HG03095 (cell line): ENCODE measurements around the gene TCF20.

ENCODE experiments used
- ATAC-seq: cut with Tn5 transposase; IDR thresholded peaks from one replicate; pipeline ENCODE4 v1.9.1; 2021; ENCODE audit warnings: moderate library complexity; ENCODE audit not compliant: unreplicated experiment

TCF20 gene

GRCh38 chr22:42261296-42261695 is 9.2 kb downstream of the TCF20 start:
- ATAC-seq, result no peak

- ATAC-seq, result no peak
These were observed 12.3 kb downstream of the TCF20 start for GRCh38 chr22:42258126-42258525.

GRCh38 chr22:42257386-42257785 is 13.1 kb downstream of the TCF20 start:
- ATAC-seq, result no peak

- no peak for ATAC-seq
These were observed 13.5 kb downstream of the TCF20 start for GRCh38 chr22:42256930-42257329.

GRCh38 chr22:42256220-42256619 is 14.2 kb downstream of the TCF20 start:
- ATAC-seq, result no peak

- no peak for ATAC-seq
These were observed 20.6 kb downstream of the TCF20 start for GRCh38 chr22:42249831-42250230.

- no peak for ATAC-seq
These were observed 21.5 kb downstream of the TCF20 start for GRCh38 chr22:42248995-42249394.

GRCh38 chr22:42247596-42247995 is 22.9 kb downstream of the TCF20 start:
- no peak for ATAC-seq

GRCh38 chr22:42243802-42244060 is 26.7 kb downstream of the TCF20 start:
- no peak for ATAC-seq

- ATAC-seq, result no peak
These were observed 33.6 kb downstream of the TCF20 start for GRCh38 chr22:42236848-42237247.

- ATAC-seq, result no peak
These were observed 34.2 kb downstream of the TCF20 start for GRCh38 chr22:42236268-42236667.

- no peak for ATAC-seq
These were observed 36.6 kb downstream of the TCF20 start for GRCh38 chr22:42233879-42234278.

- no peak for ATAC-seq
These were observed 38.5 kb downstream of the TCF20 start for GRCh38 chr22:42231929-42232328.

GRCh38 chr22:42229455-42230149 is 40.9 kb downstream of the TCF20 start:
- no peak for ATAC-seq

- ATAC-seq, result no peak
These were observed 42.0 kb downstream of the TCF20 start for GRCh38 chr22:42228483-42228882.

- no peak for ATAC-seq
These were observed 43.0 kb downstream of the TCF20 start for GRCh38 chr22:42227435-42227834.

GRCh38 chr22:42225841-42226240 is 44.6 kb downstream of the TCF20 start:
- no peak for ATAC-seq

GRCh38 chr22:42222140-42222539 is 48.3 kb downstream of the TCF20 start:
- ATAC-seq, result no peak
